Activated CD8-positive, alpha-beta memory T cell treated with anti-CD3 and anti-CD28 coated beads, Interleukin-2, amount 50 U/mL, for 1 hour (primary cell): ENCODE data around the gene NAPB.
"Not testable (repeated sequence)": the region's sequence is repeated elsewhere in the genome, so short reads cannot be mapped to it uniquely, and the experiment has no call there.

ENCODE experiments used
- DNase-seq: peaks from one replicate; pipeline ENCODE4 v3.0.0-alpha.2; 2020; ENCODE audit errors: extremely low read depth

NAPB gene

GRCh38 chr20:23420943-23421931 is at the start of gene NAPB:
Gene NAPB (minus strand): TSS chr20:23421488. CDS start chr20:23421402, 86 bp downstream.
- peak; percentile 67 for DNase-seq

GRCh38 chr20:23466961-23467360 is 45.7 kb upstream of the NAPB start:
- not testable (repeated sequence) for DNase-seq

GRCh38 chr20:23461180-23461579 is 39.9 kb upstream of the NAPB start:
- no peak for DNase-seq

DNA sequence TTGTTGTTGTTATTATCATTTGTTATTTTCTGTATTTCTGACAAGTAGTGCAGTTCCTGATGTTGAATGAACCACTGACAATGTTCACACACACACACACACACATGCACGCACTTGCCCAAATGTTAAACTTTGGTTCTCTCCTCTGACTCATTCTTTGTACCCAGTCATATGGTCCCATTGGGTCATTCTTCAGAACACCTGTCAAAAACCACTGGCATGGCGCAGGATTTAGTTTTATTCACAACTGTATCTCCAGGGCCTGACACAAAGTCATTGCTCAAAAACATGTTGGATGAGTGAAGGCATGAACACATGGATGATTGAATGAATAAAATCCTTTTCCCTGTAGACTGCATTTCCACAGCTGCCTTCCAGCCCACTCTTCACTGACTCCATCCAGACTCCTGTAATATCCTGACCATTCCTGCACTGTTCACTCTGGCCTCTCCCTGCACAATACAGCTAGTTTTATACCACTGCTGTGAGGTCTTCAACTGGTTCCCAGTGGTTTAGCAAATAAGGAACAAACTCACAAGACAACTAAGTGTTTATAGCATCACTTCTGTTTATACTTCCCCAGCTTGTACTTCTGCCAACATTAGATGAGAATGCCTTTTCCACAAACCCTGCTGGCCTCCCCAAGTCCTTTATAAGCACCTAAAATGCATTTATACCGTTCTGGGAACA is 38.3 kb upstream of the NAPB start:
- DNase-seq, result no peak

DNA sequence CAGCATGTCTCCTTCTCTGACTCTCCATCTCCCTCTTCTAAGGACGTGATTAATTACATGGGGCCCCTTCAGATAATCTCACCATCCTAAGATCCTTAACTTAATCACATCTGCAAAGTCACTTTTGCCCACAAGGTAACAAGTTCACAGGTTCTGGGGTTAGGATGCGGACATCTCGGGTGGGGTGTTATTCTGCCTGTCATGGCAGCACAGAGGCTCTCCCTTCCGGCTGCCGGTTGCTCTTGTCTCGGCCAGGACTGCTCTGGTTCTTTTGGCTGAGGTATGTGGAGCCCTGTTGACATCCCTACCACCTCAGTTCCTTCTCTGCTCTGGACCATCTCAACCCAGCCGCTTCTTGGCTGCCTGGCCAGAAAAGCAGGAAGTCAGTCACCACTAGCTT is 35.6 kb upstream of the NAPB start:
- DNase-seq, result no peak

DNA sequence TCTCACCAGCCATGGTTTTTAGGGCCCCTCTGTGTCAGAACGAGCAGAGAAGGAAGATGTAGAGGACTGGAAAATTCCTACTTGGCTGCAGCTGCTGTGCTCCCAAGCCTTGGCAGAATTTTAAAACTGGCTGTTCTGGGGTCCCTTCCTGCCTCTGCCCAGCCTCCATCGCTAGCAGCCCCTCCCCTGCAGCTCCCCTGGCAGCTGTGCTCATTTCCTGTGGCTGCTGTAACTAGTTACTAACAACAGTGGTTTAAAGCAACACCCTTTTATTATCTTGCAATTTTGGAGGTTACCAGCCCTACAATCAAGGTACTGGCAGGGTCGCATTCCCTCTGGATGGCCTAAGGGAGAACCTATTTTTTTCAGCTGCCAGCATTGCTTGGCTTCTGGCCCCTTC is 35.1 kb upstream of the NAPB start:
- no peak for DNase-seq

DNA sequence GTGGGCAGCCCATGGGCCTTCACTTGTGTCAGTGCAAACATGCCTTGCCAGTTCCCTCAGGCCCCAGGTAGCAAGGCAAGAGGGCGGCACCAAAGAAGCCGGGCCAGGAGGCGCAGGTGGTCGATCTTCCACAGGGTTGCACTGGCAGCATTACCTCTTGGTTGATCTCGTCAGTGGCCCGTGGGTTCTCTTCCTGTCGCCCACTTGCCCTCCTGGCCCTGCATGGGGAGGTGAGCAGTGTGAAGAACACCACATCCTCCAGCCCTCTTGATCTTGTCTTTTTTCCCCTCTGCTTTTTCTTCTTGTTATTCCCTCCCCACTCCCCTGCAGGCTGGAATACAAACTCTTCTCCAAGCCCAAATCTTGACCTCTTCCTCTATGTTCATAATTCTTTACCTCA is 34.4 kb upstream of the NAPB start:
- DNase-seq, result no peak

DNA sequence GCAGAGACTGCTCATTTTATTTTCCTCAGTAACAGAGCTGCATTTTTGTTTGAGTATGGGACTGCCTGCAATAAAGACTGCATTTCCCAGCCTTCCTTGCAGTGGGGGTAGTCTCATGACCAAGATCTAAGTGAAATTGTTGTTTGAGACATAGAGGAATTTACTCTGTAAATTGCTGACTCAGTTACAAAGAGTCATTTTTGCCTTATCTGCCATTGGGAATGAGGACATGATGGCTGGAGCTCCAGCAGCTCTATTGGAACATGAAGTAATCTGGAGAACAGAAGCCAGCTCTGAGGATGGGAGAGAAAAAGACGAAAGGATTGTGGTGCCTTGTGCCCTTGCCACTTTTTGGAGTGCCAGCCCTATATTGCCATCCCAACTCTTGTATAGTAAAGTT is 33.5 kb upstream of the NAPB start:
- no peak for DNase-seq

- DNase-seq, result no peak
Measured at GRCh38 chr20:23453549-23454543, 32.6 kb upstream of the NAPB start.

DNA sequence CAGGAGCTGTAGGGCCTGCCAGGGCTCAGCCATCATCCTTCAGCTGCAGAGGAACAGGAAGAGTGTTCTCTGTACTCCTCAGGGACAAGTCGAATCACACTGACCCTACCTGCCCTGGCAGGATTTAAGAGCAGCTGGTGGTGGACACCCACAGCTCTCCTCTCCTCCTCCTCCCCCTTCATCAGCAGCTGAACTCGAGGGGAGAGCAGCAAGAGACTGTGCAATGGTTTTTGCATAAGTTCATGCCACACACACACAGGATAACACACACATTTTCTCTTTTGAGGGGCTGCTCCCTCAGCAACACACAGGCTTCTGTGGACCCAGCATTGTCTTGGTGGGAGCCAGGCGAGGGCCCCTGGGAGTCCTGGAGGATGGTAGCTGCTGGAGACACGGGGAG is 31.5 kb upstream of the NAPB start, which contains the start of gene CST11:
Gene CST11, minus strand, starts transcription at position 101 of the 400 bp plus-strand sequence. Its CDS starts 65 bp downstream, at position 36.
- no peak for DNase-seq

GRCh38 chr20:23451956-23452487 is 30.7 kb upstream of the NAPB start:
- no peak for DNase-seq

DNA sequence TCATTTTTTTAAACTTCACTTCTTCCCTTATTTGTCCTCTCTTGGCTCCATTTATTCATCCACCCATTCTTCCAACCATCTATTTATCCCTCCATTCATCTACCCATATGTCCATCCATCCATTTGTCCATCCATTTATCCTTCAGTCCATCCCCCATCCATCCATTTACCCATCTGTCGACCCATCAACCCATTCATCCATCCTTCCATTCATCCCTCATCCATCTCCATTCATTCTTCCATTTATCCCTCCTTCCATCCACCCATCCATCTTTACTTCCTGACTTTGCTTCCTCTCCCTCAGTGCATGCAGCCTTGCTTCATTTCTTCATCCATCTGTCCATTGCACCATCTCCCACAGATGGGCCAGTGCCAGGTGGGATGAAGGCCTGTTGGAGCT is 29.6 kb upstream of the NAPB start:
- no peak for DNase-seq

GRCh38 chr20:23449421-23449820 is 28.1 kb upstream of the NAPB start:
- DNase-seq, result no peak

- DNase-seq, result no peak
Measured at GRCh38 chr20:23448167-23448566, 26.9 kb upstream of the NAPB start.

- DNase-seq, result no peak
Measured at GRCh38 chr20:23446505-23446904, 25.2 kb upstream of the NAPB start.

DNA sequence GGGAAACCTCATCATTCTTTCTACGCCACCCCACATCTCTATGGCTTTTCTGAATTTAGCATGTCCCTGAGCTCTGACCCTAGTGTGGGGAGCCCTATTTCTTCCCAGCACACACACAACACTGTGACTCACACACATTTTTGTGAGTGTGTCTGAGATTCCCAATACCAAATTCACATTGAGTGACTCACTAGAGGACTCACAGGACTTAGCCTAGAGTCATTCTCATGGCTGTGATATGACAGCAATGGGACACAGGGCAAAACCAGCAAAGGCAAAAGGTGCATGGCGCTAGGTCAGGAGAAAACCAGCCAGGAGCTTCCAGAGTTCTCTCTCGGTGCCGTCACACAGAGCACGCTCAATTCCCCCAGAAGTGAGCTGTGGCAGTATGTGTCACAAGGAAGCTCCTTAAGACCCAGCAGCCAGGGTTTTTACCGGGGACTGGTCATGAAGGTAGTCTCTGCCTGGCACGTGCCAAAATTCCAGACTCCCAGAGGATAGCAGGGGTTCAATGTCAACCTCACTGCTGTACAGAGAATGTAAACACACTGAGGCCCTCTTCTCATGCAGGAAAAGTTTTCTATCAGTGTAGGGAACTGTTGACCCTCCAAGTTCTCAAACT is 24.4 kb upstream of the NAPB start:
- no peak for DNase-seq

GRCh38 chr20:23444859-23445258 is 23.6 kb upstream of the NAPB start:
- DNase-seq, result no peak

- no peak for DNase-seq
Measured at GRCh38 chr20:23442436-23442835, 21.1 kb upstream of the NAPB start.

DNA sequence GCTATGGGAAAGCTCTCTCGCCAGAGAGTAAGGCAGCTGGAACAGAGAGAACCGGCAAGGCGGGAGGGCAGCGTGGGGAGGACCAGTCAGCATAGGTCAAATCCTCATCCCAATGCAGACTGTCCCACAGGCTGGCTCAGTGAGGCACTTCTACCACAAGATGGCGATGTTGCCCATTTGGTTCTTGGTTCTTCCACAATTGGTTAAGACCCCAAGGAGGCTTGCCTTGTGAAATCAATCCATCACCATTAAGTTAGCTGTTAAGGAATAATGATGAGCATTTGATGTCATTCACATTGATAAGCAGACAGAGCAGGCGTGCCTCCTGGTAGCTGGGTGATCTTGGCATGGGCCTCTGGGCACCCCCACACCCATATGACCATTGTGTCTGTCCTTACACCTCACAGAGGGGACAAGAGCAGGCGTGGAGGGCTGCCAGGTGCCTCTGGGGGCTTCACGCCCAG is 20.6 kb upstream of the NAPB start:
- peak; percentile 28 for DNase-seq

DNA sequence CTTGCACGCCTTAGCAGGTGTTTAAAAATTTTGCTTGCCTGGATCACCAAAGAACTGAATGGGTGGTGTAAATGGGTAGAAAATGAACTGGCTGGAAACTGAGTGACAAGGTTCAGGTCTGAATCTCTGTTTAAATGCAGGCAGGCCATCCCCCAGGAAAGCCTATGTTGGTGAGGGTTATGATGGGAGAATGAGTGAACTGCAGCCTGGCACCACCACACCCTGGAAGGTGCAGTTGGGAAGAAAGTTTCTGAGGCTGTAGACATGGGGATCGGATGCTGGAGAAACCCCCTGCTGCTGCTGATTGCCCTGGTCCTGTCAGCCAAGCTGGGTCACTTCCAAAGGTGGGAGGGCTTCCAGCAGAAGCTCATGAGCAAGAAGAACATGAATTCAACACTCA is 18.7 kb upstream of the NAPB start:
- no peak for DNase-seq

DNA sequence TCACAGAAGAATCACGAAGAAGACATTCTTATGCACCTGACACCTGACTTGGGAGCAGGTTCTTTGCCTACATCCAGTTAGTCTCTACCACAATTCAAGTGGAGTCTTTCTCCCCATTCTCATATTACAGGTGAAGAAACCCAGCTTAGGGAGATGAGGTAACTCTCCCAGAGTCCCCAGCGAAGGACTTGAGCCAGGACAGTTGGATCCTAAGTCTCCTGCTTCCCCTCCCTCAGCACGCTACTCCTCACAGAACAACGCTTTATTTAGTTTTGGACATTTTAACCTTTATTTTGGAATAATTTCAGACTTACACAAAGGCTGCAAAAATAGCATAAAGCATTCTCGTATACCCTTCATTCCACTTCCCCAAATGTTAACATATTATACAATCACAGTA is 17.4 kb upstream of the NAPB start:
- no peak for DNase-seq
